ENCODE data around the gene LILRB4.

GRCh38 chr19:54622431-54622830 lies 40.4 kb upstream of the LILRB4 start:
- TF ChIP-seq CTCF (IDR thresholded peaks at IDR 0.05) (no peak), POLR2A (IDR thresholded peaks at IDR 0.05) (no peak)

Data from suprapubic skin (tissue), 3 donors.